ENCODE results near the gene LRRC4C. TPM values are rescaled to one million over a fixed set of nuclear protein-coding genes. Genes with fewer than 3 reads are reported as not detected.

LRRC4C gene
- total and polyA plus RNA-seq, 4 donors = 0.10 to 0.93 (median 0.30) TPM

DNA sequence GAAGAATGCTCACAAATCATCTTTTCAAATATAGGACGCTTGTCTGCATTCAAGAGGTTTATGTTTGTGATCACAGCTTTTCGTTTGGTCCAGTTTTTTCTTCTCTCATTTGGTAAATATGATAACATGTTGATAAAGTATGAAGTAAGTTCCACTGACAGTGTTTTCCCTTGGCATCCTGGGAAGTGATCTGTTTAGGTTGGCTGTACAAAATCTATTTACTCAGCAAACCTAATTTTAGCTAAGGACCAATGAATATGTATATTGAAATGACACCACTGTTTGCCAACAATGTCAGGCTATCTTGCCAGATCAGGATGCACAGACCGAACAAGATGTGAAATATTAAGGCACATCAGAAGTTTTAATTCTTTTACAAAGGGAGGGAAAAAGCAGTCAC lies 1230.8 kb downstream of the LRRC4C start:
- no peaks in the 10 kb centered on the region for H3K27me3 ChIP-seq (ENCODE audit: control insufficient read depth in 4 of 4, insufficient read depth in 4 of 4, low read length in 3 of 4)
- H3K4me1 ChIP-seq (ENCODE audit: control insufficient read depth in 4 of 4, insufficient read depth in 4 of 4, low read length in 3 of 4) = no peaks in the 10 kb centered on the region
- no peak overlapping the region for H3K4me3 ChIP-seq (ENCODE audit: low read depth in 1 of 3, low read length in 3 of 3)
- no peak overlapping the region for H3K9ac ChIP-seq (ENCODE audit: low read depth in 1 of 2, low read length in 2 of 2)
- no peaks in the 10 kb centered on the region for H3K36me3 ChIP-seq (ENCODE audit: control insufficient read depth in 4 of 4, insufficient read depth in 3 of 4, low read depth in 1 of 4, low read length in 3 of 4)
- no peak overlapping the region for H3K27ac ChIP-seq (ENCODE audit: low read depth in 1 of 2, low read length in 2 of 2)
- DNase-seq (ENCODE audit: low spot score) = no peak
- WGBS = 38% methylated on average over 3 of the region's 3 CpGs
- no peaks in the 10 kb centered on the region for H3K9me3 ChIP-seq (ENCODE audit: control insufficient read depth in 4 of 4, low read length in 3 of 4)
- TF ChIP-seq RAD21 (IDR thresholded peaks at IDR 0.05) = no peak
- TF ChIP-seq SP1 (IDR thresholded peaks at IDR 0.05) = no peak
- TF ChIP-seq NR2F2 (IDR thresholded peaks at IDR 0.05) = no peak
- TF ChIP-seq ZBTB33 (IDR thresholded peaks at IDR 0.05) = no peak

- TF ChIP-seq, protein P1, sequence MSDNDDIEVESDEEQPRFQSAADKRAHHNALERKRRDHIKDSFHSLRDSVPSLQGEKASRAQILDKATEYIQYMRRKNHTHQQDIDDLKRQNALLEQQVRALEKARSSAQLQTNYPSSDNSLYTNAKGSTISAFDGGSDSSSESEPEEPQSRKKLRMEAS (IDR thresholded peaks at IDR 0.05) = no peak
- TF ChIP-seq RXRA (IDR thresholded peaks at IDR 0.05) = no peak
- TF ChIP-seq RAD21 (IDR thresholded peaks at IDR 0.05) = no peak
- TF ChIP-seq JUND (IDR thresholded peaks at IDR 0.05) = no peak
- no peak for TF ChIP-seq TAF1 (conservative IDR thresholded peaks at IDR 0.05)
- TF ChIP-seq, protein P2, sequence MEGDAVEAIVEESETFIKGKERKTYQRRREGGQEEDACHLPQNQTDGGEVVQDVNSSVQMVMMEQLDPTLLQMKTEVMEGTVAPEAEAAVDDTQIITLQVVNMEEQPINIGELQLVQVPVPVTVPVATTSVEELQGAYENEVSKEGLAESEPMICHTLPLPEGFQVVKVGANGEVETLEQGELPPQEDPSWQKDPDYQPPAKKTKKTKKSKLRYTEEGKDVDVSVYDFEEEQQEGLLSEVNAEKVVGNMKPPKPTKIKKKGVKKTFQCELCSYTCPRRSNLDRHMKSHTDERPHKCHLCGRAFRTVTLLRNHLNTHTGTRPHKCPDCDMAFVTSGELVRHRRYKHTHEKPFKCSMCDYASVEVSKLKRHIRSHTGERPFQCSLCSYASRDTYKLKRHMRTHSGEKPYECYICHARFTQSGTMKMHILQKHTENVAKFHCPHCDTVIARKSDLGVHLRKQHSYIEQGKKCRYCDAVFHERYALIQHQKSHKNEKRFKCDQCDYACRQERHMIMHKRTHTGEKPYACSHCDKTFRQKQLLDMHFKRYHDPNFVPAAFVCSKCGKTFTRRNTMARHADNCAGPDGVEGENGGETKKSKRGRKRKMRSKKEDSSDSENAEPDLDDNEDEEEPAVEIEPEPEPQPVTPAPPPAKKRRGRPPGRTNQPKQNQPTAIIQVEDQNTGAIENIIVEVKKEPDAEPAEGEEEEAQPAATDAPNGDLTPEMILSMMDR (IDR thresholded peaks at IDR 0.05; ENCODE audit: low read depth, low read length, missing input control) = no peak
- no peak for TF ChIP-seq YY1 (IDR thresholded peaks at IDR 0.05)
- TF ChIP-seq HNF4A (conservative IDR thresholded peaks at IDR 0.05) = no peak
- no peak for TF ChIP-seq SP1 (IDR thresholded peaks at IDR 0.05)
- no peak for TF ChIP-seq GABPA (IDR thresholded peaks at IDR 0.05 in 1 of 2, conservative IDR thresholded peaks at IDR 0.05 in 1 of 2)
- TF ChIP-seq FOXA1 (IDR thresholded peaks at IDR 0.05) = no peak
- DNase-seq (ENCODE audit: low spot score) = no peak
- Histone ChIP-seq H3K9ac (ENCODE audit: low read depth in 1 of 2, low read length in 2 of 2) (no peak overlapping the region), H3K27ac (ENCODE audit: low read depth in 1 of 2, low read length in 2 of 2) (no peak overlapping the region), H3K4me1 (ENCODE audit: control insufficient read depth in 4 of 4, insufficient read depth in 4 of 4, low read length in 3 of 4) (no peaks in the 10 kb centered on the region), H3K27me3 (ENCODE audit: control insufficient read depth in 4 of 4, insufficient read depth in 4 of 4, low read length in 3 of 4) (no peaks in the 10 kb centered on the region), H3K4me3 (ENCODE audit: low read depth in 1 of 3, low read length in 3 of 3) (no peak overlapping the region), H3K36me3 (ENCODE audit: control insufficient read depth in 4 of 4, insufficient read depth in 3 of 4, low read depth in 1 of 4, low read length in 3 of 4) (no peaks in the 10 kb centered on the region), H3K9me3 (ENCODE audit: control insufficient read depth in 4 of 4, low read length in 3 of 4) (no peaks in the 10 kb centered on the region)
Measured at GRCh38 chr11:40227730-40228129, 1231.7 kb downstream of the LRRC4C start.

- no peaks in the 10 kb centered on the region for H3K36me3 ChIP-seq (ENCODE audit: control insufficient read depth in 4 of 4, insufficient read depth in 3 of 4, low read depth in 1 of 4, low read length in 3 of 4)
- no peaks in the 10 kb centered on the region for H3K4me1 ChIP-seq (ENCODE audit: control insufficient read depth in 4 of 4, insufficient read depth in 4 of 4, low read length in 3 of 4)
- no peak overlapping the region for H3K9ac ChIP-seq (ENCODE audit: low read depth in 1 of 2, low read length in 2 of 2)
- H3K9me3 ChIP-seq (ENCODE audit: control insufficient read depth in 4 of 4, low read length in 3 of 4) = no peaks in the 10 kb centered on the region
- H3K27me3 ChIP-seq (ENCODE audit: control insufficient read depth in 4 of 4, insufficient read depth in 4 of 4, low read length in 3 of 4) = no peaks in the 10 kb centered on the region
- no peak overlapping the region for H3K4me3 ChIP-seq (ENCODE audit: low read depth in 1 of 3, low read length in 3 of 3)
- whole genome bisulfite sequencing = 32% methylated on average over 2 of the region's 2 CpGs
- no peak for DNase-seq (ENCODE audit: low spot score)
- H3K27ac ChIP-seq (ENCODE audit: low read depth in 1 of 2, low read length in 2 of 2) = no peak overlapping the region
- TF ChIP-seq FOXA1 (IDR thresholded peaks at IDR 0.05) (no peak), RAD21 (IDR thresholded peaks at IDR 0.05) (no peak), ZBTB33 (IDR thresholded peaks at IDR 0.05) (no peak), SP1 (IDR thresholded peaks at IDR 0.05) (no peak), NR2F2 (IDR thresholded peaks at IDR 0.05) (no peak), RXRA (IDR thresholded peaks at IDR 0.05) (no peak), HNF4A (conservative IDR thresholded peaks at IDR 0.05) (no peak), FOXA2 (IDR thresholded peaks at IDR 0.05) (no peak), GABPA (IDR thresholded peaks at IDR 0.05 in 1 of 2, conservative IDR thresholded peaks at IDR 0.05 in 1 of 2) (no peak), TAF1 (conservative IDR thresholded peaks at IDR 0.05) (no peak), YY1 (IDR thresholded peaks at IDR 0.05) (no peak)
- TF ChIP-seq, protein P2 (IDR thresholded peaks at IDR 0.05; ENCODE audit: low read depth, low read length, missing input control) = no peak
- TF ChIP-seq, protein P3, sequence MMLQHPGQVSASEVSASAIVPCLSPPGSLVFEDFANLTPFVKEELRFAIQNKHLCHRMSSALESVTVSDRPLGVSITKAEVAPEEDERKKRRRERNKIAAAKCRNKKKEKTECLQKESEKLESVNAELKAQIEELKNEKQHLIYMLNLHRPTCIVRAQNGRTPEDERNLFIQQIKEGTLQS (IDR thresholded peaks at IDR 0.05) = no peak
Measured at GRCh38 chr11:40226654-40227053, 1232.8 kb downstream of the LRRC4C start.

All from liver (tissue), 9 donors.